ENCODE measurements around the gene EP300.
"Not testable (repeated sequence)": the region's sequence is repeated elsewhere in the genome, so short reads cannot be mapped to it uniquely, and the experiment has no call there.

EP300 gene

GRCh38 chr22:41092023-41092817, at the start of gene EP300:
Gene EP300 (plus strand): TSS chr22:41092592. CDS start chr22:41093005, 413 bp downstream.
- peak; percentile 36 for DNase-seq

GRCh38 chr22:41043722-41044121, 48.7 kb upstream of the EP300 start:
- no peak for DNase-seq

- DNase-seq: not testable (repeated sequence)
These were observed 46.8 kb upstream of the EP300 start for GRCh38 chr22:41045575-41045974.

- DNase-seq: no peak
These were observed 44.6 kb upstream of the EP300 start for GRCh38 chr22:41047801-41048211.

GRCh38 chr22:41048345-41048744, 44.0 kb upstream of the EP300 start:
- not testable (repeated sequence) for DNase-seq

- peak; percentile 50 for DNase-seq
These were observed 43.3 kb upstream of the EP300 start for GRCh38 chr22:41048791-41049717.

- not testable (repeated sequence) for DNase-seq
These were observed 42.6 kb upstream of the EP300 start for GRCh38 chr22:41049795-41050194.

- no peak for DNase-seq
These were observed 41.5 kb upstream of the EP300 start for GRCh38 chr22:41050883-41051282.

- no peak for DNase-seq
These were observed 39.5 kb upstream of the EP300 start for GRCh38 chr22:41052661-41053490.

GRCh38 chr22:41057076-41057475, 35.3 kb upstream of the EP300 start:
- DNase-seq: no peak

- DNase-seq: no peak
These were observed 30.2 kb upstream of the EP300 start for GRCh38 chr22:41062146-41062545.

GRCh38 chr22:41064326-41064725, 28.1 kb upstream of the EP300 start:
- not testable (repeated sequence) for DNase-seq

GRCh38 chr22:41066341-41066740, 26.1 kb upstream of the EP300 start:
- DNase-seq: not testable (repeated sequence)

GRCh38 chr22:41067968-41068367, 24.4 kb upstream of the EP300 start:
- not testable (repeated sequence) for DNase-seq

- no peak for DNase-seq
These were observed 21.6 kb upstream of the EP300 start for GRCh38 chr22:41070665-41071331.

GRCh38 chr22:41074061-41074460, 18.3 kb upstream of the EP300 start:
- DNase-seq: no peak

- DNase-seq: no peak
These were observed 17.9 kb upstream of the EP300 start for GRCh38 chr22:41074466-41074865.

GRCh38 chr22:41074941-41075710, 17.3 kb upstream of the EP300 start:
- DNase-seq: no peak

GRCh38 chr22:41075946-41076345, 16.4 kb upstream of the EP300 start:
- DNase-seq: no peak

GRCh38 chr22:41076857-41077256, 15.5 kb upstream of the EP300 start:
- no peak for DNase-seq

GRCh38 chr22:41078931-41079330, 13.5 kb upstream of the EP300 start:
- no peak for DNase-seq
